B cell (primary cell): ENCODE results near the gene SMCR8.

ENCODE experiments used
- CTCF ChIP-seq: fragments of 200-600 bp; IDR thresholded peaks from one replicate; pipeline ENCODE4 v1.8.0; 2022; ENCODE audit warnings: antibody characterized with exemption, mild to moderate bottlenecking
- EZH2 ChIP-seq: IDR thresholded peaks from 2 replicates; pipeline ENCODE4 v1.6.1; 2012; ENCODE audit warnings: borderline replicate concordance, low read depth, mild to moderate bottlenecking, moderate library complexity, low read length; ENCODE audit not compliant: insufficient read depth, poor library complexity, severe bottlenecking

- no peak for TF ChIP-seq CTCF
- no peak for TF ChIP-seq EZH2
Observed at GRCh38 chr17:18309202-18309601, 5.9 kb upstream of the SMCR8 start.
